Activated CD8-positive, alpha-beta memory T cell treated with anti-CD3 and anti-CD28 coated beads for 36 hours (primary cell): ENCODE data around the gene IFNG-AS1. TPM values are rescaled to one million over a fixed set of nuclear protein-coding genes. Genes with fewer than 3 reads are reported as not detected.

Experiments
- CTCF ChIA-PET: fragments of 350-600 bp; sonication (Branson Sonifier 250); formaldehyde crosslinking; loops from one replicate; lab custom pipeline; 2021; ENCODE audit warnings: antibody characterized with exemption; lab: Charles Lee
- POLR2A ChIA-PET: fragments of 350-600 bp; sonication (Branson Sonifier 250); formaldehyde crosslinking; loops from one replicate; lab custom pipeline; 2021; ENCODE audit warnings: antibody characterized with exemption; lab: Charles Lee
- total RNA-seq, 2 experiments: library from RNA; stranded (reverse); gene quantifications; one replicate each; pipeline ENCODE4 v1.2.3, GENCODE V29; 2021

The IFNG-AS1 gene
- total RNA-seq, 2 experiments from 2014 or later = 0.46 to 0.57 TPM

- POLR2A ChIA-PET = no interaction called here
- CTCF ChIA-PET = no interaction called here
Observed at GRCh38 chr12:67988601-67989021, 636 bp upstream of the IFNG-AS1 start.

GRCh38 chr12:67991158-67991557 is 1.9 kb downstream of the IFNG-AS1 start:
- POLR2A ChIA-PET = interaction anchor here (0.9 kb wide), 1 partner anchor 167 kb away, joined by 6 read pairs; no protein-coding TSS in a partner anchor
- CTCF ChIA-PET = no interaction called here

- ChIA-PET CTCF (no interaction called here), POLR2A (no interaction called here)
Observed at GRCh38 chr12:67993143-67993542, 3.9 kb downstream of the IFNG-AS1 start.

- ChIA-PET CTCF (no interaction called here), POLR2A (no interaction called here)
Observed at GRCh38 chr12:67994046-67994445, 4.8 kb downstream of the IFNG-AS1 start.

GRCh38 chr12:67996347-67996746 is 7.1 kb downstream of the IFNG-AS1 start:
- POLR2A ChIA-PET = no interaction called here
- CTCF ChIA-PET = no interaction called here

GRCh38 chr12:67998379-67998778 is 9.1 kb downstream of the IFNG-AS1 start:
- CTCF ChIA-PET = no interaction called here

GRCh38 chr12:67999244-67999643 is 10.0 kb downstream of the IFNG-AS1 start:
- ChIA-PET POLR2A (no interaction called here), CTCF (interaction anchor here (1.3 kb wide), 1 partner anchor 41 kb away, joined by 3 read pairs; no protein-coding TSS in a partner anchor)

More at GRCh38 chr12:67998379-67998778, 9.1 kb downstream of the IFNG-AS1 start:
- POLR2A ChIA-PET = no interaction called here

- POLR2A ChIA-PET = interaction anchor here (0.6 kb wide), 1 partner anchor 38 kb away, joined by 3 read pairs; no protein-coding TSS in a partner anchor
- CTCF ChIA-PET = interaction anchor here (0.7 to 2.1 kb wide), 6 partner anchors 10 to 648 kb away, joined by 3 to 11 read pairs (median 4); no protein-coding TSS in a partner anchor
Observed at GRCh38 chr12:68001486-68002466, 12.5 kb downstream of the IFNG-AS1 start.

- CTCF ChIA-PET = interaction anchor here (0.6 kb wide), 1 partner anchor 83 kb away, joined by 3 read pairs; no protein-coding TSS in a partner anchor
- POLR2A ChIA-PET = no interaction called here
Observed at GRCh38 chr12:68003777-68004176, 14.5 kb downstream of the IFNG-AS1 start.

- ChIA-PET CTCF (interaction anchor here (1.2 kb wide), 1 partner anchor 34 kb away, joined by 6 read pairs; no protein-coding TSS in a partner anchor), POLR2A (no interaction called here)
Observed at GRCh38 chr12:68007033-68007432, 17.8 kb downstream of the IFNG-AS1 start.

GRCh38 chr12:68007466-68007865 is 18.2 kb downstream of the IFNG-AS1 start:
- ChIA-PET CTCF (no interaction called here), POLR2A (no interaction called here)

- CTCF ChIA-PET = interaction anchor here (0.8 to 1.4 kb wide), 2 partner anchors 10 to 29 kb away, joined by 3 to 6 read pairs; no protein-coding TSS in a partner anchor
Observed at GRCh38 chr12:68011206-68011881, 22.1 kb downstream of the IFNG-AS1 start.

GRCh38 chr12:68011882-68012207 is 22.6 kb downstream of the IFNG-AS1 start:
- ChIA-PET POLR2A (no interaction called here), CTCF (interaction anchor here (0.6 to 1.4 kb wide), 4 partner anchors 10 to 29 kb away, joined by 3 to 6 read pairs (median 3); no protein-coding TSS in a partner anchor)

More at GRCh38 chr12:68011206-68011881, 22.1 kb downstream of the IFNG-AS1 start:
- POLR2A ChIA-PET = no interaction called here

- CTCF ChIA-PET = interaction anchor here (0.6 to 1.3 kb wide), 2 partner anchors 19 to 28 kb away, joined by 3 read pairs; no protein-coding TSS in a partner anchor
- POLR2A ChIA-PET = no interaction called here
Observed at GRCh38 chr12:68012712-68013111, 23.5 kb downstream of the IFNG-AS1 start.

- POLR2A ChIA-PET = no interaction called here
Observed at GRCh38 chr12:68013181-68013580, 23.9 kb downstream of the IFNG-AS1 start.

GRCh38 chr12:68016136-68016535 is 26.9 kb downstream of the IFNG-AS1 start:
- POLR2A ChIA-PET = no interaction called here
- CTCF ChIA-PET = interaction anchor here (0.6 kb wide), 1 partner anchor 159 kb away, joined by 5 read pairs; no protein-coding TSS in a partner anchor

More at GRCh38 chr12:68013181-68013580, 23.9 kb downstream of the IFNG-AS1 start:
- CTCF ChIA-PET = interaction anchor here (1.3 kb wide), 1 partner anchor 28 kb away, joined by 3 read pairs; no protein-coding TSS in a partner anchor

GRCh38 chr12:68018315-68018714 is 29.1 kb downstream of the IFNG-AS1 start:
- ChIA-PET CTCF (no interaction called here), POLR2A (no interaction called here)

GRCh38 chr12:68020049-68020448 is 30.8 kb downstream of the IFNG-AS1 start:
- CTCF ChIA-PET = interaction anchor here (1.5 kb wide), 1 partner anchor 12 kb away, joined by 3 read pairs; no protein-coding TSS in a partner anchor
- POLR2A ChIA-PET = no interaction called here

GRCh38 chr12:68020699-68021098 is 31.5 kb downstream of the IFNG-AS1 start:
- ChIA-PET POLR2A (no interaction called here), CTCF (interaction anchor here (0.7 to 1.5 kb wide), 2 partner anchors 11 to 138 kb away, joined by 3 read pairs; no protein-coding TSS in a partner anchor)
